Thoracic aorta (tissue), 2 donors: ENCODE measurements around the gene ERGIC1. TPM values are rescaled to one million over a fixed set of nuclear protein-coding genes. Genes with fewer than 3 reads are reported as not detected.
"Not testable (repeated sequence)": the region's sequence is repeated elsewhere in the genome, so short reads cannot be mapped to it uniquely, and the experiment has no call there.

ENCODE experiments used
- ATAC-seq: fragments of 150-250 bp; one replicate; pipeline ENCODE4 v1.8.0; 2017; ENCODE audit warnings: low read depth; ENCODE audit not compliant: insufficient number of reproducible peaks, low FRiP score
- DNase-seq: peaks from one replicate; pipeline ENCODE4 v3.0.0-alpha.2; 2020; ENCODE audit warnings: low spot score
- H3K27ac ChIP-seq, 2 donors: fragments of 200-600 bp; sonication (generic); 1 replicate in 1 of 2; 2 replicates in 1 of 2; pipeline ENCODE4 v1.5.1; 2016; ENCODE audit warnings: mild to moderate bottlenecking in 2 of 2, moderate library complexity in 2 of 2
- H3K27me3 ChIP-seq: fragments of 200-600 bp; sonication (generic); replicated peaks from 2 replicates; pipeline ENCODE4 v1.6.0; 2016; ENCODE audit warnings: mild to moderate bottlenecking; ENCODE audit not compliant: insufficient read depth
- H3K36me3 ChIP-seq: fragments of 200-600 bp; sonication (generic); one replicate; pipeline ENCODE4 v1.5.1; 2016
- H3K4me1 ChIP-seq, 2 donors: fragments of 200-600 bp; sonication (generic); 1 replicate in 1 of 2; 2 replicates in 1 of 2; pipeline versions ENCODE4 v1.5.1 to v1.6.0; 2016; ENCODE audit warnings: low read depth in 2 of 2, mild to moderate bottlenecking in 1 of 2; ENCODE audit not compliant: control insufficient read depth in 1 of 2
- H3K4me3 ChIP-seq: fragments of 200-600 bp; sonication (generic); 2 replicates; pipeline ENCODE4 v1.5.1; 2016; ENCODE audit warnings: mild to moderate bottlenecking
- H3K9me3 ChIP-seq: fragments of 200-600 bp; sonication (generic); 2 replicates; pipeline ENCODE4 v1.5.1; 2016
- total RNA-seq, 2 donors: library from RNA; depleted of rRNA; stranded (reverse); fragments of >200 nt; gene quantifications; one replicate each; pipeline versions ENCODE4 v1.1.0 to v1.2.3, GENCODE V29; 2016
- TF ChIP-seq, protein P1 (sequence below): fragments of 200-600 bp; sonication (generic); IDR thresholded peaks from one replicate; pipeline ENCODE4 v1.5.1; 2019; ENCODE audit warnings: antibody characterized with exemption

The ERGIC1 gene, protein sequence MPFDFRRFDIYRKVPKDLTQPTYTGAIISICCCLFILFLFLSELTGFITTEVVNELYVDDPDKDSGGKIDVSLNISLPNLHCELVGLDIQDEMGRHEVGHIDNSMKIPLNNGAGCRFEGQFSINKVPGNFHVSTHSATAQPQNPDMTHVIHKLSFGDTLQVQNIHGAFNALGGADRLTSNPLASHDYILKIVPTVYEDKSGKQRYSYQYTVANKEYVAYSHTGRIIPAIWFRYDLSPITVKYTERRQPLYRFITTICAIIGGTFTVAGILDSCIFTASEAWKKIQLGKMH
- total RNA-seq: 100 to 1,000 TPM; 141 to 230 TPM

DNA sequence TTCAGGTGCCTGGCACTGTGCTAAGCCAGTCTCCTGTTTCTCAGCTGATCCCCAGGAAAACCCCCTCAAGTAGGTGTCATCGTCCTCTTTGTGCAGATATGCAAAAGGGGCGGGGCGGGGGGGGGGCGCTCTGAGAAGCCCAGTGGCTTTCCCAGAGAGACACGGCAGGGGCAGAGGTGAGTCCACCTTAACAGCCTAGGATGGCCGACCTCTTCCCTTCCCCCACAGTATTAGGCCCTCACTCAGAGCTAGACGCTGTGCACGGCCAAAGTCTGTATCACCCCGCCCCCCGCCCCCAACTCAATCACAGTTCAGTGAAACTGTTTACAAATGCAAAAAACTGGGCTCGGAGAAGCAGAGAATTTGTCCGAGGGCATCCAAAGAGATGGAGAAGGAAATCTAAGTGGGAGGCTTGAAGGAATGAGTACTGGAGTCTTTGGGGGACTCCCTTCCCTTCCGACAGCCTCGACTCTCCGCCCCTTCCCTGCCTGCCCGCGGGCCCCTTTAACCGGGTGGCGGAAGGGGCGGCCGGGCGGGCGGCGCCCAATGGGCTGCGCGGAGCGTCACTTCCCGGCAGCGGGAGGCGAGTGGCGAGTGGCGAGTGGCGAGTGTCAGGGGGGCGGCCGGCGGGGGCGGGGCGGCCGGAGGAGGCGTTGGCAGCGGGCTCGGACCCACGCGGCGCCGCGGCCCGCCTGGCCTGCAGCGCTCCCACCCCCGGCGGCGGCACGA is at the start of gene ERGIC1:
Gene ERGIC1 (plus strand): TSS at position 566 of the 729 bp plus-strand sequence. CDS start 163 bp downstream, at position 729.
- no peak for DNase-seq
- TF ChIP-seq, protein P1, sequence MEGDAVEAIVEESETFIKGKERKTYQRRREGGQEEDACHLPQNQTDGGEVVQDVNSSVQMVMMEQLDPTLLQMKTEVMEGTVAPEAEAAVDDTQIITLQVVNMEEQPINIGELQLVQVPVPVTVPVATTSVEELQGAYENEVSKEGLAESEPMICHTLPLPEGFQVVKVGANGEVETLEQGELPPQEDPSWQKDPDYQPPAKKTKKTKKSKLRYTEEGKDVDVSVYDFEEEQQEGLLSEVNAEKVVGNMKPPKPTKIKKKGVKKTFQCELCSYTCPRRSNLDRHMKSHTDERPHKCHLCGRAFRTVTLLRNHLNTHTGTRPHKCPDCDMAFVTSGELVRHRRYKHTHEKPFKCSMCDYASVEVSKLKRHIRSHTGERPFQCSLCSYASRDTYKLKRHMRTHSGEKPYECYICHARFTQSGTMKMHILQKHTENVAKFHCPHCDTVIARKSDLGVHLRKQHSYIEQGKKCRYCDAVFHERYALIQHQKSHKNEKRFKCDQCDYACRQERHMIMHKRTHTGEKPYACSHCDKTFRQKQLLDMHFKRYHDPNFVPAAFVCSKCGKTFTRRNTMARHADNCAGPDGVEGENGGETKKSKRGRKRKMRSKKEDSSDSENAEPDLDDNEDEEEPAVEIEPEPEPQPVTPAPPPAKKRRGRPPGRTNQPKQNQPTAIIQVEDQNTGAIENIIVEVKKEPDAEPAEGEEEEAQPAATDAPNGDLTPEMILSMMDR: no peak
- Histone ChIP-seq H3K4me1 (peaks cover 22 to 51% of the 10 kb centered on the region in 2 donors), H3K27me3 (no peaks in the 10 kb centered on the region), H3K9me3 (no peaks in the 10 kb centered on the region), H3K4me3 (peak within 1 kb of the TSS; percentile 98), H3K27ac (peak within 1 kb of the TSS; percentile 88 to 93), H3K36me3 (no peaks in the 10 kb centered on the region)
- ATAC-seq: peak; percentile 32

DNA sequence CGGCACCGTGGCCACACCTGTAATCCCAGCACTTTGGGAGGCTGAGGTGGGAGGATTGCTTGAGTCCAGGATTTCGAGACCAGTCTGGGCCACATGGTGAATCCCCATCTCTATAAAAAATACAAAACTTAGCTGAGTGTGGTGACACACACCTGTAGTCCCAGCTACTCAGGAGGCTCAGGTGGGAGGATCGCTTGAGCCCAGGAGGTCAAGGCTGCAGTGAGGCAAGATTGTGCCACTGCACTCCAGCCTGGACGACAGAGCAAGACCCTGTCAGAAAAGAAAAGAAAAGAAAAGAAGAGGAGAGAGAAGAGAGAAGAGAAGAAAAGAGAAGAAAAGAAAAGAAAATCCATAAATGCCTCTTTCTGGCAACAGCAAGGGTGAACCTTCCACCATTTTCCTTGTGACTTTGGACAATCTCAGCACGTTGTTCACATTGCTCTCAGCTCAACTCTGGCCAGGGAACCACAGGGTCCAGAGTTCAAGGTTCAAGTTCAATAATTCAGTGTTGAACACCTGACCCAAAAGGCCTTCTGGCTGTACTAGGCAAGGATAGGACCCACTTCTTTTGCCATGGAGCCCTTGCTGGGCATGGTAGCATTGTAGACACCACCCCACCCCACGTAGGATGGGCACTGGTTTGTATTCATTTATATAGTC is 48.5 kb upstream of the ERGIC1 start:
- no peaks in the 10 kb centered on the region for H3K36me3 ChIP-seq
- TF ChIP-seq, protein P1: no peak
- no peaks in the 10 kb centered on the region for H3K27me3 ChIP-seq
- no peaks in the 10 kb centered on the region for H3K9me3 ChIP-seq
- peaks cover 20 to 28% of the 10 kb centered on the region in 2 donors for H3K4me1 ChIP-seq
- ATAC-seq: no peak
- no peak for DNase-seq
- no peak overlapping the region for H3K27ac ChIP-seq
- no peak overlapping the region for H3K4me3 ChIP-seq

DNA sequence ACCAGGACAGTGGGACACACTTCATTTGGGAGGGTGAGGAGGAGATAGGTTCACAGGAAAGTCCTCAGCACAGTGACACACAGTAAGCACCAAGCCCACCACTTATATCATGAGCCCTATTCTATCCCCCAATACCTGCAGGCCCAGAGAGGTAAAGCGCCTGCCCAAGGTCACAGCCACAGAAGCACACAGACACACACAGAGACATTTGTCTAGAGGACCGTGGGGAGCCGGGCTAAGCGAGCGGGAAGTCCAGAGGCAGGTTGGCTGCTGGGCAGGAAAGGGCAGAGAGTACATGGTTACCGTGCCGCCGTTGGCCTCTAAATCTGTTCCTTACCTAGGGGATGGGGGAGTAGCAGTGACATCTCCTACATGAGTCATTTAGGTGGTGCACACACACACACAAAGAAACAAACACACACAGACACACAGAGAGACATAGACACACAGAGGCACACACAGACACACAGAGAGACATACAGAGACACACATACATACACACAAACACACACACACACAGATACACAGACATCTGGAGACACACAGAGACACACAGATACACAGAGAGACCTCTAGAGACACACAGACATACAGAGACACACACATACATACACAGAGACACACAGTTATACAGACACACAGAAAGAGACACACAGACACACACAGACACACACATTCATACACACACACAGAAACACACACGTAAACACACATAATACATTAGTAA is 47.2 kb upstream of the ERGIC1 start:
- TF ChIP-seq, protein P1: no peak
- no peak for ATAC-seq
- H3K4me3 ChIP-seq: no peak overlapping the region
- peaks cover 20 to 42% of the 10 kb centered on the region in 2 donors for H3K4me1 ChIP-seq
- no peaks in the 10 kb centered on the region for H3K27me3 ChIP-seq
- no peaks in the 10 kb centered on the region for H3K36me3 ChIP-seq
- H3K27ac ChIP-seq: no peak overlapping the region
- no peaks in the 10 kb centered on the region for H3K9me3 ChIP-seq
- no peak for DNase-seq

DNA sequence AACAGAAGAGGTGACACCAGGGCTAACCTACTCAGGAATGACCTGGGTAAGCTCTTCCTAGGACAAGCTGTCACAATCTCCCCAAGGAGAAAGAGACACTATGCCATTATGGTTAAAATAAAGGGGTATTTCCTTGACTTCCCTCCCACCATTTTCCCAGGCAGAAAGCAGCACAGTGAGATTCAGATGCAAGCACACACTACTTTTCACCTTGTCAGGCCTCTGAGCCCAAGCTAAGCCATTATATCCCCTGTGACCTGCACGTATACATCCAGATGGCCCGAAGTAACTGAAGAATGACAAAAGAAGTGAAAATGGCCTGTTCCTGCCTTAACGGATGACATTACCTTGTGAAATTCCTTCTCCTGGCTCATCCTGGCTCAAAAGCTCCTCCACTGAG is 46.5 kb upstream of the ERGIC1 start:
- H3K27ac ChIP-seq, H3K4me3 ChIP-seq, H3K9me3 ChIP-seq, ATAC-seq, DNase-seq, H3K36me3 ChIP-seq, H3K27me3 ChIP-seq: not testable (repeated sequence)
- peaks cover 20 to 48% of the 10 kb centered on the region in 2 donors for H3K4me1 ChIP-seq

DNA sequence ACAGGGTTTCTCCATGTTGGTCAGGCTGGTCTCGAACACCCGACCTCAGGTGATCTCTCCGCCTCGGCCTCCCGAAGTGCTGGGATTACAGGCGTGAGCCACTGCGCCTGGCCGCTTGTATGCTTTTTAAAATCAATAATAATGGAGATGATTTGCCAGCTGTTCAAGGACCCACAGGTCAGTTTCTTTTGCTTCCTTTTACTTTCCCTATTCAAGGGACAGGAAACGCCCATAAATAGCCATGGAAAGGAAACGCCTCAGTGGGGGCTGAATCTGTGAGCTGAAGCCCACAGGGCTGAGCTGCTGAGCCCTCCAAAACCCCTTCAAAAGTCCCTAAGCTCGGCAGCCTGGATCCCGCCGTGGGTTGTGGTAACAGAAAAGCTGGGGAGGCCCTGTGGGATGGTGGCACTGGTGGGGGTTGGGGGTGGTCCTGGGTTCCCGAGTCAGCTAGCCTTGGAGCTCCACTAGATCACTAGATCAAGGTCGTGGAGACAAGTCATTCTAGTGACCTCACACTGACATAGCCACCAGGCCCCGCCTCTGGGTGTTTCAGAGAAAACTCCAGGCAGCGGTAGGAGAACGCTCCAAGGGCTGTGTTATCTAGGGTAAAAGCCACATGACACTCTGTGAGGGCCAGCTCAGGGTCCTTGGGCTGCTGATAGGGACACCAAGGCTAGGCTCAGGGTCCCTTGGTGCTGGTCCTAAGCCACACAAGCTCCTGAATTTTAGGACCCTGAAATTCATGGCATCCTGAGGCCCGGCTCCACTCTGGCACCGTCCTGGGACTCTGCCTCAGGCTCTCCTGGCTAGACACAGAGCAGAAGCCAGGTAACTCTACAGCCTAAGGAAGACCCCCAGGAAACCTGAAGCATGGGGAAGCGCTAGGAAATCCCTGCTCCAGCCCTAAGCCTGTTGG is 45.0 kb upstream of the ERGIC1 start:
- Histone ChIP-seq H3K36me3 (no peaks in the 10 kb centered on the region), H3K4me1 (peaks cover 26 to 63% of the 10 kb centered on the region in 2 donors), H3K27me3 (no peaks in the 10 kb centered on the region), H3K4me3 (peak overlapping the region; percentile 37), H3K9me3 (no peaks in the 10 kb centered on the region), H3K27ac (peak overlapping the region; percentile 74 to 96)
- no peak for DNase-seq
- peak; percentile 48 for ATAC-seq
- TF ChIP-seq, protein P1: no peak
